OCI-LY7 (cell line): Measurements from ENCODE around the gene HOXA7. TPM values are rescaled to one million over a fixed set of nuclear protein-coding genes. Genes with fewer than 3 reads are reported as not detected.

Source experiments
- BruUV-seq: library from RNA; stranded (reverse); fragments of 400-500 nt; replicated peaks from 2 replicates; lab custom pipeline; 2021; lab: Mats Ljungman, UMichigan
- CTCF ChIA-PET: fragments of 300-600 bp; sonication (Branson Sonifier 250); formaldehyde crosslinking; loops from one replicate; lab custom pipeline; 2022; ENCODE audit warnings: antibody characterized with exemption; ENCODE audit not compliant: unreplicated experiment; lab: Charles Lee
- POLR2A ChIA-PET: fragments of 300-600 bp; sonication (Branson Sonifier 250); formaldehyde crosslinking; loops from one replicate; lab custom pipeline; 2022; ENCODE audit warnings: antibody characterized with exemption; lab: Charles Lee
- DNase-seq: peaks from one replicate; pipeline ENCODE4 v3.0.0-alpha.2; 2015; ENCODE audit warnings: low spot score
- H2AFZ ChIP-seq: fragments of 200-600 bp; sonication (generic), shearing (Covaris generic); 2 replicates; pipeline ENCODE4 v1.6.1; 2014; ENCODE audit warnings: mild to moderate bottlenecking, antibody characterized with exemption, low read length, moderate library complexity
- H3K27ac ChIP-seq: fragments of 200-600 bp; sonication (generic); 2 replicates; pipeline ENCODE4 v1.5.1; 2014; ENCODE audit warnings: mixed run types, low read depth, mild to moderate bottlenecking, moderate library complexity, low read length, inconsistent platforms; ENCODE audit not compliant: poor library complexity, severe bottlenecking
- H3K36me3 ChIP-seq: fragments of 200-600 bp; sonication (generic); 2 replicates; pipeline ENCODE4 v1.6.1; 2014; ENCODE audit warnings: mild to moderate bottlenecking, antibody characterized with exemption, low read length, moderate library complexity, mixed read lengths; ENCODE audit not compliant: insufficient read depth
- H3K4me1 ChIP-seq: fragments of 200-600 bp; sonication (generic); 2 replicates; pipeline ENCODE4 v1.5.1; 2014; ENCODE audit warnings: mild to moderate bottlenecking, low read length; ENCODE audit not compliant: insufficient read depth, poor library complexity, severe bottlenecking
- H3K4me2 ChIP-seq: fragments of 200-600 bp; sonication (generic); 2 replicates; pipeline ENCODE4 v1.6.1; 2014; ENCODE audit warnings: mild to moderate bottlenecking, low read length
- H3K4me3 ChIP-seq: fragments of 200-600 bp; sonication (generic); 2 replicates; pipeline ENCODE4 v1.5.1; 2014; ENCODE audit warnings: mild to moderate bottlenecking, low read depth, low read length; ENCODE audit not compliant: poor library complexity, severe bottlenecking
- H3K79me2 ChIP-seq: fragments of 200-600 bp; sonication (generic); 2 replicates; pipeline ENCODE4 v1.6.1; 2016; ENCODE audit warnings: low read depth, mild to moderate bottlenecking, low read length, moderate library complexity, mixed read lengths; ENCODE audit not compliant: insufficient read depth
- H3K9me2 ChIP-seq: fragments of 200-600 bp; sonication (generic); 2 replicates; pipeline ENCODE4 v1.6.1; 2016; ENCODE audit warnings: mild to moderate bottlenecking, low read length, mixed read lengths; ENCODE audit not compliant: insufficient read depth
- H3K9me3 ChIP-seq: fragments of 200-600 bp; sonication (generic); 2 replicates; pipeline ENCODE4 v1.6.1; 2014; ENCODE audit warnings: mild to moderate bottlenecking, mixed run types, low read length, mixed read lengths
- H4K20me1 ChIP-seq: fragments of 200-600 bp; sonication (generic); 2 replicates; pipeline ENCODE4 v1.6.1; 2014; ENCODE audit warnings: mild to moderate bottlenecking, antibody characterized with exemption, low read length, moderate library complexity, mixed read lengths; ENCODE audit not compliant: insufficient read depth
- CTCF ChIP-seq: fragments of 200-600 bp; sonication (generic); conservative IDR thresholded peaks from 2 replicates; pipeline ENCODE4 v1.5.1; 2014; ENCODE audit warnings: mild to moderate bottlenecking, antibody characterized with exemption, low read length, moderate library complexity, mixed read lengths
- EZH2phosphoT487 ChIP-seq: fragments of 200-600 bp; sonication (generic); IDR thresholded peaks from 2 replicates; pipeline ENCODE4 v1.6.1; 2018; ENCODE audit warnings: low read depth, borderline replicate concordance, mild to moderate bottlenecking, mixed run types, antibody characterized with exemption, low read length, moderate library complexity, mixed read lengths
- intact Hi-C: fragments of 100-400 bp; cut with micrococcal nuclease; formaldehyde crosslinking; loops from one replicate; pipeline ENCODE4 v1.10.0; 2022; ENCODE audit not compliant: unreplicated experiment
- total RNA-seq, 2 experiments: library from RNA; depleted of rRNA in 1 of 2; stranded (reverse); fragments of >200 nt in 1 of 2; shearing (Covaris generic) in 1 of 2; gene quantifications; 2 replicates each; pipeline ENCODE4 v1.2.3, GENCODE V29; 2014 to 2022

HOXA7 gene
- total RNA-seq, 2 experiments from 2014 or later = 1.2 to 6.0 TPM

- TF ChIP-seq EZH2phosphoT487 (no peak), CTCF (no peak)
- intact Hi-C loops = no loop called here
- H3K4me2 ChIP-seq = no peak overlapping the region
- H3K27ac ChIP-seq = no peak overlapping the region
- no peaks in the 10 kb centered on the region for H3K9me3 ChIP-seq
- DNase-seq = no peak
- POLR2A ChIA-PET = no interaction called here
- no TSS peak for BruUV-seq
- H4K20me1 ChIP-seq = no peaks in the 10 kb centered on the region
- no peaks in the 10 kb centered on the region for H3K9me2 ChIP-seq
- no peaks in the 10 kb centered on the region for H3K36me3 ChIP-seq
- H3K4me3 ChIP-seq = no peak overlapping the region
- CTCF ChIA-PET = no interaction called here
- H3K79me2 ChIP-seq = no peaks in the 10 kb centered on the region
- no peak overlapping the region for H2AFZ ChIP-seq
- no peaks in the 10 kb centered on the region for H3K4me1 ChIP-seq
Observed at GRCh38 chr7:27166531-27167505, 10.3 kb upstream of the HOXA7 start.

GRCh38 chr7:27165996-27166530 lies 9.6 kb upstream of the HOXA7 start:
- no peak for DNase-seq
- Histone ChIP-seq H3K27ac (no peak overlapping the region), H3K4me3 (no peak overlapping the region), H4K20me1 (no peaks in the 10 kb centered on the region), H3K4me2 (no peak overlapping the region), H3K79me2 (no peaks in the 10 kb centered on the region), H3K36me3 (no peaks in the 10 kb centered on the region), H3K4me1 (no peaks in the 10 kb centered on the region), H3K9me2 (no peaks in the 10 kb centered on the region), H3K9me3 (no peaks in the 10 kb centered on the region), H2AFZ (no peak overlapping the region)
- POLR2A ChIA-PET = no interaction called here
- no peak for TF ChIP-seq CTCF
- TF ChIP-seq EZH2phosphoT487 = no peak
- intact Hi-C loops = no loop called here
- CTCF ChIA-PET = no interaction called here
- BruUV-seq = no TSS peak
